Mucosa of gallbladder (tissue), 1 donor: ENCODE data around the gene BCAS2. TPM values are rescaled to one million over a fixed set of nuclear protein-coding genes. Genes with fewer than 3 reads are reported as not detected.
"Not testable (repeated sequence)": the region's sequence is repeated elsewhere in the genome, so short reads cannot be mapped to it uniquely, and the experiment has no call there.

Experiments used
- DNase-seq: peaks from one replicate; pipeline ENCODE4 v3.0.0-alpha.2; 2020; ENCODE audit warnings: low spot score
- total RNA-seq: library from RNA; stranded (reverse); gene quantifications from one replicate; pipeline ENCODE4 v1.2.1, GENCODE V29; 2021
- donor health status: DM: no; HTN: no; CAD: no.

BCAS2 gene
- 31.8 TPM for total RNA-seq

DNA sequence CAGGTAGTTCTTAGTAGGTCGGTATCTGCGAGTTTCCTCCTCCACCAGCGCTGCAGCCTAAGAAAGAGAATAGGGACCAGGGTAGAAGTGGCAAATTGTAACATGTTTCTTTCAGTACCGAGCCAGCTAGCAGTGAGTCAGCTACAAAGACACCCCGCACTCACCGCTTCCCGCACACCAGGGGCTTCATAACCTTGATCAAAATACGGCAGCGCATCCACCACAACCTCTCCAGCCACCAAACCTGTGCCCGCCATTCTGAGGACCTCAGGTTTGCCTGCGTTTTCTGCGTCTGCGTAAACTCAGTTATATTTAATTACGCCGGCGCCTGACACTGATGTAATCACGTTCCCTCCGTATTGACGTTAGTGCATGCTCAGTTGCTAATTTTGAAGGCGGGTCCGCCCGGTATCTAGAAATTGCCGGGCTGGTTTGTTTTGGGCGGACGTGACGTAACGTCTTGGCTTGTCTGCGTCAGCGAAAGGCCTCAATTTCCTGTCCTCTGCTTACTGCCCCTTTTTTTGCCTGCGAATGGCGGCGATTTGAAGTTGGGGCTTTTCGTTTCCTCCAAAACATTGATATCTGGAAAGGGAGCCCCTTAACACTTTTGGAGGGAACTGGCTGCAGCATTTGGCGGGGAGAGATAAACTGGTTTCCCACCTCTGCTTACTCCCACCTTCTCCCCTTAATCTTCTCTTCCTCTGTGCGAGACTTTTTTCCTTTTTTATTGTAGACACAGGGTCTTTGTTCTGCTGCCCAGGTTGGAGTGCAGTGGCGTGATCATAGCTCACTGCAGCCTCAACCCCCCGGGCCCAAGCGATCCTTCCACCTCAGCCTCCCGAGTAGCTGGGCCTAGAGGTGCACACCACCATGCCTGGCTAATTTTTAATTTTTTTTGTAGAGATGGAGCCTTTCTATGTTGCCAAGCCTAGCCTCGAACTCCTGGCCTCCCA is at the start of gene BCAS2:
Gene BCAS2 (minus strand): TSS at position 281 of the 953 bp plus-strand sequence. CDS start 24 bp downstream, at position 257.
- DNase-seq = peak; percentile 99

DNA sequence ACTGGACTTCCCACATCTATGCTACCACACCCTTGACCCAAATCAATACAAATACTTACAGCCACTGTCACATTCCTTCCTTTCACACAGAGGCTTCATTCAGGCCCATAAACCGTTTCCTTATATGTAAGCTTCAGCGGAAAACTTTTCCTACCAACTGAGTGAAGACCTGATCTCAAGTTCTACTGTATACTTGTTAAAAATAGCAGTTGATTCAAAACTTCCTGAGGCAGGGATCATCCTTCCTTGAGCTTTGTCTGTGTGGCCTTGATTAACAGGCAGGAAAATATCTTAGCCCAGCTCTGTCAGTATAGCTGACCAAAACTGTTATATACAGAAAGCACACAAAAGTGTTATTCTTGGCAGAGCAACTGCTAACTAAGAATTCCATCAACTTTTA is 45.7 kb upstream of the BCAS2 start:
- no peak for DNase-seq

DNA sequence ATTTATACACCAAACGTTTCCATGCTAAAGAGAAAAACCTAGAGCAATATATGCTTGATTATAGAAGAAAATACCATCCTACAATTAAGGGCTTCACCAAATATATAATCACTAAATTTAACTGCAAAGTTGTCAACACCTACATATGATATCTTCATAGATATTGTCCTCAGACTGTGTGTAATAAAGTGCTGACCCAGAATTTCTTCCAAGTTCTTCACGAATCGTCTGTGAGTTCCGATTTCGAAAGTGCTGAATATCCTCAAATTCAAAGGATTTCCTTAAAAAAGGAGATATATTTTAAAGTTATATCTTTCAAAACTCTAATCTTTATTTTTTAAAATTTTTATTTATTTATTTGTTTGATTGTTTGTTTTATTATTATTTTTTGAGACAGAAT is 41.9 kb upstream of the BCAS2 start:
- DNase-seq = no peak

DNA sequence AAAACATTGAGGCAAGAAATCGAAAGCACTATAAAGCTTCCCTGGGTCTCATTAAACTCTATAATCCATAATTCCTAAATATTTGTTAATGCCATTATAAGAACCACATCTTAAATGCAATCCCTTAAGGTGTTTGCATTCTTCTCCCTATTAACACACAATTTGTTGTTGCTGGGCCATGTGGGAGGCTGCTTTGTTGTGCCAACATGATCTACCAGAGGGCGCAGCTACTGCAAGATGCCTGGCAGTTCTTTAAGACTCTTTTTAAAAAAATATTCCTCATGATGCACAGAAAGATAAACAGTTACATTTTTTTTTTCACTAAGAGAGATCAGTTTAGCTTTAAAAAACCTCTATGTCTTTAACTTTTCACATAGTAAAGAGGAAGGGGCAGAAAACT is 39.0 kb upstream of the BCAS2 start:
- DNase-seq = no peak

DNA sequence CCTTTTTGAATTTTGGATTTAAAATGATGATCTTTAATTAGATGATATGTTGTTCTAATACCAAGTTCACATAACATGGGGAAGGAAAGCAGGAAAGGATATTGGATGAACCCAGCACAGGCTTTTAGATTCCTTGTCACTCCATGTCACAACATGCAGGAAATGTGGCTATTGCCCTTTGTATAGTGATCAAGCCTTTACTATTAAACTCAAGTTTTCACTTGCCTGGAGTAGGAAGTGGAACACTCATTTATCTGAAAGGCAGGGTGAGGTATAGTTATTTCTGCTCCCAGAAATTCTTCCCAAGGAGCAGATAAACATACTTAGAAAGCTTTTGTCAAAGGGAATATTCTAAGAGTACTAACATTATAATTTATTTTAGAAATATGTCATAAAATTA is 37.2 kb upstream of the BCAS2 start:
- DNase-seq = no peak

DNA sequence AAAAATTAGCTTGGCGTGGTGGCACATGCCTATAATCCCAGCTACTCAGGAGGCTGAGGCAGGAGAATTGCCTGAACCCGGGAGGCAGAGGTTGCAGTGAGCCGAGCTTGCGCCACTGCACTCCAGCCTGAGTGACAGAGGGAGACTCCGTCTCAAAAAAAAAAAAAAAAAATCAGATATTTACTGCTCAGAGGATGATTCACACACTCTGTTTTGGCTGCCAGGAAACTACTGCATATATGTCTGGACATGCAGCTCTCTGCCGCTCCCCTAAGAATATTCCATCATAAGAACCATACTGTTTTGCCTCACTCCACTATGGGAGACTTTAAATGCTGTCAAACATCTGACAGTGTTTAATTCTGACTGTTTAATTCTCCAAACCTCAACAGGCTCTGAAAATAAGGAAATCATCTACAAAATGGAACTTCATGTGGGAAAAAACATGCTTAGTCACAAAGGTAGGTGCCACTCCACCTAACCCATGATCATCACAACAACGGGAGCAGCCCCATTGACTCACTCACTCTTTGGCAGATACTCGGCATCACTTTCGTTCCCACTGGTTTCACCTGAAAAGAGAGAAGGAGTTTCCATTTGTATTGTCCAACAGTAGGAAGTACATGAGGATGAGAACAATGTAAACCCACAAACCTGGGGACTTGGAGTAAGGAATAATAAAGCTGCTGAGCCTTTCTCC is 29.3 kb upstream of the BCAS2 start:
- no peak for DNase-seq

DNA sequence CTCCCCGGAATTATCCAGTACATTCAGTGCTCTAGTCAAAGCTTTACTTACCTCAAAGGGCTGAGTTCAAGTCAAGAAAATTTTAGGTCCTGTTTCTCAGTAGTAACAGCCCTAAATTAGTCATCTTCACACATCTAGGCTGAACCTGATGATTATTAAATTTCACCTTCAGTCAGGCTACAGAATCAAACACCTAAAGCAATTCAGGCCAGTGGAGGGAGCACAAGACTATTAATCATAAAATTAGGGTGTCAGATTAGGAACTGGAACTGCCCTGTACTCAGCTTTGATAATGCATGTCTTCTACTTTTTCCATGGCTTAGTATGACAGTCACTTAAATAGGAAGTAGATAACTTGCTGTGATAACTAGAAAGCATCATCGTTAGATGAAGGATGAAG is 28.4 kb upstream of the BCAS2 start:
- no peak for DNase-seq

DNA sequence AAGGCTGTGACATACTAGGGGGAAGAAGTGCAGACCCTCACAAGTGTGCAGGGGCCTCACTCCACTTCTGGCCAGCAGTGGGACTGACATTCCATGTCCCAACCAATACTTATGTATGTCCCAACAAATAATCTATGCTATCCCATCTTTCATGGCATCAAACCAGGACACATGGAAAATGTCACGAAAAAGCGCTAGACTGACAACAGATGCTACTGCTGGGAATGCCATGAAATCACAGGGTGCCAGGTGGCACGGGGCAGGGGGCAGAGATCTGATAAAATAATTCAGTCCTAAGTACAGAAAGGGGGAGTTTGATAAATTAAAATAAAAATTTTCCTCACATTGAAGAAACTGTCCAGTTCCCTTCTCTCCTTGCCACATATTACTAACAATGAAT is 27.6 kb upstream of the BCAS2 start:
- no peak for DNase-seq

DNA sequence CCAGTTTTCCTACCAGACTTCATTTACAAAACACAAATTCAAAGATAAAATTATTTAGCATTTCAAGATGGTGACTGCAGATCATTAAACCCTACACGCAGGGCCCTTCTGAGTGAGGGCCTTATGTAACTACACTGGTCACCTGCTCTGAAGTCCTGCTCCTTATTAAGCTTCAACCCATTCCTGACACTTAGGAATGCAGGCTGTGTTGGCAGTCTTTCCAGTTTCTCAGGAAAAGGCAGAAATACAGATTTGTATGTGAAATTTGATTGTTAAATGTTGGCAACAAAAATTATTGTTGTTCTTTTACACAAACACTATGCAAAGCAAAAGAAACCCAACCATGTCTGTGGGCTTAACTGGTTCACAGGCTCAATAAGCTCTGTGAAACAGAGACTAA is 25.8 kb upstream of the BCAS2 start:
- no peak for DNase-seq

DNA sequence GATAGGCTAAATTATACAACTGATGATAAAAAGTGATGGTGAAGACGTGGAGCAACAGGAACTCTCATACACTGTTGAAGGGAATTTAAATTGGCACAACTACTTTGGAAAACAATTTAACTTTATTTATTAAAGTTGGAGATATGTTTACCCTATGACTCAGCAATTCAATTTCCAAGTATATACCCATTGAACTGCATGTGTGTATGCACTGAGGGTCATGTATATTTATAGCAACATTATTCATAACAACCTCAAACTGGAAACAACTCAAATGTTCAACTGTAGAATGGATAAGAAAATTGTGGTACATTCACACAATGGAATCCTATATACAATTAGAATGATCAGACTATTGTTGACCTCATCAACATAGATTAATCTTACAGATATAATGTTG is 16.5 kb upstream of the BCAS2 start:
- no peak for DNase-seq

DNA sequence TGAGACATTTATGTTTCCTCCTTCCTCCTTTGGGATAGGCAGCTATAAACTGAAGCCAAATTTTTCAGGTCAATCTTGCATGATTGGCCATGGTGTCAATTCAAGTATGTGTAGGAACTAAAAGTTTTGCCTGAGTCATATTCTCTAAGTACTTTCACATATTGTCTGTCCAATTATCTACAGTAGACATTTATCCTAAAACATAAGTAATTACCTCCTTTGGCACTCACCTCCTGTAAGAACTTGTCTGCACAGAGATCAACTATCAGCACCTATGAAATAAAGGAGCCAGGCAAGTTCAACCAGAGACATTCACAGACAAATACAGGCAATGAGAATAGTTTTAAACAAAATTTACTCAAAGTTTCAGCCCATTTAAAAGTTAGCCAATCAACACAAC is 14.2 kb upstream of the BCAS2 start:
- no peak for DNase-seq

DNA sequence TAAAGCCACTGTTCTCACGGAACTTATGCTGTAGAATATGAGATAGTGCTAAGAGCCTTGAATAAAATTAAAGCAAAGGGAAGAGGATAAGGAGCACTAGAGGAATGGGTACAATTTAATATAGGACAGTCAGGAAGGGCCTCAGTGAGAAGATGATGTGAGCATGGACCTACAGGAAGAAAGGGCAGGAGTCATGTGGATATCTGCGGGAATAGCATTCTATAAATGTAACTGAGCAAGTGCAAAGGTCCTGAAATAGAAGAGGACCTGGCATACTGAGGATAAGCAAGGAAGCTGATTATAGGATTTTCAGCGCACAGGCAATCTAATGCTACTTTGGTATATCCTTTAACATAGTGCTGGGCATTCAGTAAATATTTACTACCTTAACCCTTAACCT is 12.6 kb upstream of the BCAS2 start:
- DNase-seq = no peak

DNA sequence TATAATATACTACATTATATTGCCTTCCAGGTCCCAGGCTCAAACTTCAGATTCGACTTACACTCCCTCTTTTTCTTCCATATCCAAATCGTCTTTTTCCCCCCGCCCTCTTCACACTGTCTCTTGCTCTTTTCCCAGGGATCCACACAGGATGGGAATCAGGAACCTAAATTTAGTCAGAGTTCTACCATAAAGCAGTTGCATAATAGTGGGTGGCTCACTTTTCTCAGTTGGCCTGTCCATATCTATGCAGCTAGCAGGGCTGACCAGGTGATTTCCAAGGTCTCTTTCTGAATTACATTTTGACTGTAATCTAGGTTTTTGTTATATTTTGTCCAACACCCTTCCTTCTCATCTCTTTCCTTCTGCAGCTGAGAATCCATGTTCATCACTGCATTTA is 7.7 kb upstream of the BCAS2 start:
- DNase-seq = no peak

DNA sequence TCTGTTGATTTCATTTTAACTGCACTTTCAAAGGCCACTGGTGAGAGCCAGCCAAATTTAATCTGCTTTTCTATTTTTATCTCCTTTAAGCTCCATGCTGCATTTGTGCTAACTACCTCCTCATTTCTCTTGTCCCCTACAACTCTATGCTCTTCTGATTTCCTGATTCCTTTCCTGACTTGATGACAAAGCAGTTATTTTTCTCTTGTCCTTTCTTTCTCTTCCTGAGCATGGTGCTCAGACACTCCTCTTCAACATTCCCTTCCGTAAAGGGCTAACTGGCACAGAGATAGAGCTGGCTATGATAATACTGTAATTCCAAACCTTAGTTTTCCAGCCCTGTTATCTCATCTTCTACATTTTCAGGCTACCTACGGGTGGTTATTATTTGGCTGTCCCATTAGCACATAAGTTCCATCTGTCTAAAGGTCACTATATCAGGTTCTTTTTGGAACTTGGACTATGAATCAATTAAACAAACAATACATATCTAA is 6.8 kb upstream of the BCAS2 start:
- DNase-seq = no peak

DNA sequence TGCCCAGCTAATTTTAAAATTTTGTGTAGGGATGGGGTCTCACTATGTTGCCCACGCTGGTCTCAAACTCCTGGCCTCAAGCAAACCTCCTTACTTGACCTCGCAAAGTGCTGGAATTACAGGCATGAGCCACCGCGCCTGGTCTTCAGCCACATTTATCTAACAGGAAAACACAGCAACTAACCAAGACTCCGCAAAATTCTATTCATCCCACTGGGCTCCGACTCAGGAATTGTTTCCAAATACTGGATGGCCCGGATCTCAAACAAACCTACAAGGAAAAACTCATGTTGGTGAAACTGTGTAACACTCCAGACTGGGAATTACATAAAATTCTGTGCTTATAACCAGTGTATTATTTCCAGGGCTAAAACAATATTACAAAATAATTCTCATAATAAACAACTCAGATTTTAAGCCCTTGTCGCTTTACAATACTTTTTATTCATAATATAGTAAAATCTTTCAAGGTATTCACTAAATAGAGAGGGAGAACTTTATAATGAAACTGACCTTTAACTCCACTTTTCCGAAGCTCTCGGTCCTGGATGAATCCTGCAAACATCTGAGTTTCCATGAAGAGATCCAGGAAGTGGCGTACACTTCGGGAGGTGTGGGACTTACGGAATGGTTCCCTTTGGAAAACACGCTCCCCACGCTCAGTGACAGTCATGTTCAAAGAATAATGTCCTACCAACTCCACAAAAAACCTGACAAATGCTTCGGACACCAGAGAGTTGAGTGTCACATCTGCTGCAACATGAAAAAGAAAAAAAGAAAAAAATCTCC is 6.0 kb upstream of the BCAS2 start:
- no peak for DNase-seq

DNA sequence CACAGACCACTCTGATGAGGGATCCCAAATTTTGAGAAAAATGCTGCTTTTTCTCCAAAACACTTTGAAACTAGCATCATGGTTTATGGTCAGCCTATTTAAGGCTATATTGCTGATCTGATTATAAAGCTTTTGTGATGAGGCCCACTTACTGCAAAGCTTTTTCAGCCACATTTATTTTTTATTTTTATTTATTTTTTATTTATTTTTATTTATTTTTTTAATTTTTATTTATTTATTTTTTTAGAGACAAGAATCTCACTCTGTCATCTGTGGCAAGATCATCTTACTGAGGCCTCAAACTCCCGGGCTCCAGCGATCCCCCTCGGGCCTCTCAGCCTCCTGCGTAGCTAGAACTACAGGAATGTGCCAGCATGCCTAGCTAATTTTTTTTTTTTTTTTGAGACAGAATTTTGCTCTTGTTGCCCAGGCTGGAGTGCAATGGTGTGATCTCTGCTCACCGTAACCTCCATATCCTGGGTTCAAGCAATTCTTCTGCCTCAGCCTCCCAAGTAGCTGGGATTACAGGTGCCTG is 5.2 kb upstream of the BCAS2 start:
- no peak for DNase-seq

DNA sequence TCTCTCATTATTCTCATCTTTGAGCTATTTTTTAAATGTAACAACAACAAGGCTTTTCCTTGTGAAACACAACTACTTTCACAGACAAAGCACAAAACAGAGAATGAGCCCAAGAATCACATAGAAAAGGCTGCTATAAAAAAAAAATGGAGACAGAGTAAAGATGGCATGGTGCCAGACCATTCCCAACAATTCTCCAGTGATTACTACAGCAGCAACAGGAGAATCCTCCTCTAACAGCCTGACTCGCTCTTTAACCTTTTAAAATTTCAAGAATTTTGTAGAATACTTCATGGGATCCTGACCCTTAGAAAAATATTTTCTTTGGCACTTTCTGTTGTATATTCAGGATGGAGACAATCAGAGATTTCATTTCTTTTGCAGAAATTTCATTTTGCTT is 3.8 kb upstream of the BCAS2 start:
- DNase-seq = no peak

DNA sequence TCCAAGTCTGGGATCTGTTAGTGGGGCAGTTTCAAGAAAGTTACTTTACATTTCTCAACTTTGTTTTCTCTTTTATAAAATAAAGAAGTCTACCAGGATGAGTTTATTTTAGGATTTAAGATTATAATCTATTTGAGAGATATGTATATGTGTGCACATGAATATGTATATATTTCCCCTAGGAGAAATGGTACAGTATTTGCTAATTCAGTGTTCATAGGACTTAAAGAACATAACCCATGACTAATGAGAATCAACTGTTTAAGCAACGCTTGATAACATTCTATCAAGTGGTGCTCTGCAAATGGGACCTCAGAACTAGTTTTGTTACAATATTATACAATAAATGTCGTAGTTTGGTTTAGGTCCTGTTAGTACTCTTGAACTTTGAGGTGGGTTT is 7.0 kb downstream of the BCAS2 start:
- DNase-seq = no peak

DNA sequence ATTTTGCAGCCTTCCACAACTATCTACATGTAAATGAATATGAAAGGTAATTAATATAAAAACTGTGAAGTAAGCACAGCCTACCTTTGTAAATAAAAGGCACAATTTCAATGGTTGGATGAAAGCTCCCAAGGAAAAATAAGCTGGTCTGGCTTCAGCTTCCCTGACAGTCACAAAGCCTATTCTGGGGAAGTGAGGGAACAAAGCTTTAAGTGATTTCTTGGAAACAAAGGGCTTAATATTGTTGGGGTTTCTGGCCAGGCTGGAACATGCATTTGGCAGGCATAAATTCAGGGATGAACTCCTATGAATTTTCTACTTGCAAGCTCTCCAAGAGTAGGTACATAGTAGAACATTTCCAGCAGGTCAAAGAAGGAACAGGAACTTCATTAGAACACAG is 17.3 kb downstream of the BCAS2 start:
- DNase-seq = no peak

DNA sequence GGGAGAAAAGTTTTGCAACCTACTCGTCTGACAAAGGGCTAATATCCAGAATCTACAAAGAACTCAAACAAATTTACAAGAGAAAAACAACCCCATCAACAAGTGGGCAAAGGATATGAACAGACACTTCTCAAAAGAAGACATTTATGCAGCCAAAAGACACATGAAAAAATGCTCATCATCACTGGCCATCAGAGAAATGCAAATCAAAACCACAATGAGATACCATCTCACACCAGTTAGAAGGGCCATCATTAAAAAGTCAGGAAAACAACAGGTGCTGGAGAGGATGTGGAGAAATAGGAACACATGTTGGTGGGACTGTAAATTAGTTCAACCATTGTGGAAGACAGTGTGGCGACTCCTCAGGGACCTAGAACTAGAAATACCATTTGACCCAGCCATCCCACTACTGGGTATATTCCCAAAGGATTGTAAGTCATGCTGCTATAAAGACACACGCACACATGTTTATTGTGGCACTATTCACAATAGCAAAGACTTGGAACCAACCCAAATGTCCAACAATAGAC is 18.4 kb downstream of the BCAS2 start:
- not testable (repeated sequence) for DNase-seq

DNA sequence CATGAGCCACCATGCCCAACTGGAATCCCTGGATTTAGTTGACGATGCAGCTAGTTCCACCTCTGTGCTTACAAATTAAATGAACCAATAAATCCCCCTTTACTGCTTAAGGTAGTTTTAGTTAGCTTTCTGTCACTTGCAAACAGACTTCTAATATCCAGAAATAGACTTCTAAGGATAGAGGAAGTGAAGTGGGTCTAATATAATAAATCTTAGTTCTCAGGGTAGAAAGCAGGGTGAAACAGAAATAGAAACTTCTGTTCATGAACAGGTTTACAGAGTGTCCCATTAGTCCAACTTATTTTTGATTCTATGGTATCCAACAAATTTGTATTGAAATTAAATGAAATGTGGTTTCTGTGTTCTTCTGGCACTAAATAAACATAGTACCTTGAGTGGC is 20.1 kb downstream of the BCAS2 start:
- no peak for DNase-seq

DNA sequence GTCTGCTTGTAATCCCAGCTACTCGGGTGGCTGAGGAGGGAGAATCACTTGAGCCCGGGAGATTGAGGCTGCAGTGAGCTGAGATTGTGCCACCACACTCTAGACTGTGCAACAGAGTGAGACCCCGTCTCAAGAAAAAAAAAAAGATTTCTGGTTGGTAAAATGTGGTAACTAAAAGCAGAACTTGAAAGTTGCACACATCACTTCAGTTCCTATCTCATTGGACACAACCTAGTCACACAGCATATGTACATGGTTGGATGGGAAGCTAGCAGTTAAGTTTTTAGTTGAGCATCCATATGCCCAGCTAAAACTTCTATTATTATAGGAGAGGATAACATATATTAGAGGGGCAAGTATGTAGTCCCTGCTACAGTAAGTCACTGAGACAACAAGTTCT is 22.1 kb downstream of the BCAS2 start:
- no peak for DNase-seq
